ENCODE measurements around the gene OGDH.
A peak's percentile ranks its signal among the peaks of the same experiment; 100 is the strongest.

Gene OGDH

DNA sequence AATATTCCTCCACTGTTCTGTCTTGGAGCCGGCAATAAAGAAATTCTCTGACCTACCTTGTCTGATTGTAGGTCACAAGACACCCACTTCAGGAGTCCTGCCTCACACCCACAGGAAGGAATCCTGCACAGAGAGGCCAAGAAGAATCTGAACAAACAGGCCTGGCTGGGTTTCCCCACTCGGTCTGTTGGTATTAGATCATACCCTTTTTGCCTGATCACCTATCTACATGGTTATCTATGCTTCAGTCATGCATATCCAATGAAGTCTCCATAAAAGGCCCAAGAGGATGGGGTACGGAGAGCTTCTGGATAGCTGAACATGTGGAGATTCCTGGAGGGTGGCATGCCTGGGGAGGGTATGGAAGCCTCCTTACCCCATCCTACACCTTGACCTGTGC, 12.3 kb downstream of the OGDH start:
- no peak for ATAC-seq

DNA sequence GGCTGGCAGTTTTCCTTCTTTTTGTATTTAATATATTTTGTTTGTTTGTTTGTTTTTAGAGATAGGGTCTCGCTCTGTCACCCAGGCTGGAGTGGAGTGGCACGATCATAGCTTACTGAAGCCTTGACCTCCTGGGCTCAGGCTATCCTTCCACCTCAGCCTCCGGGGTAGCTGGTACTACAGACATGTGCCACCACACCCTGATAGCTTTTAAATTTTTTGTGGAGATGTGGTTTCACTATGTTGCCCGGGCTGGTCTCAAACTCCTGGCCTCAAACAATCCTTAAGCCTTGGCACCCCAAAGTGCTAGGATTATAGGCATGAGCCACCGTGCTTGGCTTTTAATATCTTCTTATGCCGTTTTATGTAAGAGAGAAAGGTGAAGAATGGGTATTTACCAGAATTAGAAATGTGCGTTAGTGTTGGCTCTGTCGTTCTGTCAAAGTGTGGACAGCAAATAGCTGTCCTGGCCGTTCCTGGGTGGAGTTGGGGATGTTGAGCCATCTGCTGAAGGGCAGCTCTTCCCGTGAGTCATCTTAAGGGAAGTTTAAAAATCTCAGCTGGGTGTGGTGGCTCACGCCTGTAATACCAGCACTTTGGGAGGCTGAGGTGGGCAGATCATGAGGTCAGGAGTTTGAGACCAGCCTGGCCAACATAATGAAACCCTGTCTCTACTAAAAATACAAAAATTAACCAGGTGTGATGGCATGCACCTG, 14.8 kb downstream of the OGDH start:
- ATAC-seq = no peak

DNA sequence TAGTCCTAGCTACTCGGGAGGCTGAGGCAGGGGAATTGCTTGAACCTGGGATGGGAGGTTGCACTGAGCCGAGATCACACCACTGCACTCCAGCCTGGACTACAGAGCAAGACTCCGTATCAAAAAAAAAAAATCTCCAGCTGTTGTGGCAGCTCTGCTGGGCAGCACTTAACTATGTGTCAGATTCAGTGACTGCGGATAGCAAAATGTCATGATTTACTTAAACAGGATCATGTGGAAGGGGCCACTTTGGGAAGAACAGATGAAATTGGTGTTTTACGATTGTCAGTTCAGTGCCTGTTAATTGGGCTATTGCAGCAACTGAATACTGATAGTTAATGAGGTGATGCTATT, 15.3 kb downstream of the OGDH start:
- ATAC-seq = no peak

DNA sequence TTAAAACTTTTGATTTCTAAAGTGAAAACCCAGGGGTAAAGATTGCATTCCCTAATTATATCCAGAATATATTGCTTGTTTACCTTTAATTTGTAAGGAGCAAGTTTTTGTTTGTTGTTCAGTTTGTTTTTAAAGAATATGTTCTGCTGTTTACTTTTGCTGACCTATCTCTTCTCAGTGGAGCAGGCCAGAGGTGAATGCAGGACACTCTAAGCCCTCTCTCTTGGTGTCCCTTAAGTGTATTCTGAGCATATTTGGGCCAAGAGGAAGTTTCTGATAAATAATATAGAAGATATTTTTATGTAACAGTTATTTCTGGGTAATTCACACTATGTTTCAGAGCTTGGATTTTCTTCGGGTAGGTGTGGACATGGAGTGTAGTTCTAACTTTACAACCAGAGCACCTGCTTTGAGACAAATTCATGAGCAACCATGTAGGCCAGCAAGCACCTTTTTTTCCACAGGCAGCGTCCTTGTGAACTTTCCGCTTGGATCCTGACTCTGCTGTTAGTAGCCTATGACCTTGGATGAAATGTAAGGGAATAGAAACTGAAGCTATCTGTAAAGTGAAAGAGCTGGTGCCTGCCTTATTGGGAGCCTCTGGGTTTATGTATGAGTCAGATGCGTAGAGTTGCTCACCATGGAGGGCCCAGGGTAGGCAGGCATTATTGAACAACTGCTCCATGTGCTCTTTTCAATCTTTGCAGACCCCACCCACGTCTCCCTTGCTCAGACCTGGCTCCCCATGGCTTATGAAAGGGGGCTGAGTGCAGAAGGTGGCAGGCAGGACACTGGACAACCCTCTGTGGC, 16.1 kb downstream of the OGDH start:
- ATAC-seq = peak; percentile 89 to 91

DNA sequence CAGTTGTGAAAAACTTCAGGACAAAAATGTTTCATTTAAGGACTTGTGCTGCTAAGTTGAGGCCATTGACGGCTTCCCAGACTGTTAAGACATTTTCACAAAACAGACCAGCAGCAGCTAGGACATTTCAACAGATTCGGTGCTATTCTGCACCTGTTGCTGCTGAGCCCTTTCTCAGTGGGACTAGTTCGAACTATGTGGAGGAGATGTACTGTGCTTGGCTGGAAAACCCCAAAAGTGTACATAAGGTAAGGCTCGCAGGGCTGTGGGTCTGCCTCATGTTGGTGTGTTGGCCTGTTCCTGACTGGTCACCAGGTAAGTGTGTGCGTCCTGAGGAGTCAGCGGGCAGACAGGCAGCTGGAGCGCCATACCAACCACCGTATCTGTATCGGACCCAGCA, 17.9 kb downstream of the OGDH start:
- ATAC-seq = no peak

DNA sequence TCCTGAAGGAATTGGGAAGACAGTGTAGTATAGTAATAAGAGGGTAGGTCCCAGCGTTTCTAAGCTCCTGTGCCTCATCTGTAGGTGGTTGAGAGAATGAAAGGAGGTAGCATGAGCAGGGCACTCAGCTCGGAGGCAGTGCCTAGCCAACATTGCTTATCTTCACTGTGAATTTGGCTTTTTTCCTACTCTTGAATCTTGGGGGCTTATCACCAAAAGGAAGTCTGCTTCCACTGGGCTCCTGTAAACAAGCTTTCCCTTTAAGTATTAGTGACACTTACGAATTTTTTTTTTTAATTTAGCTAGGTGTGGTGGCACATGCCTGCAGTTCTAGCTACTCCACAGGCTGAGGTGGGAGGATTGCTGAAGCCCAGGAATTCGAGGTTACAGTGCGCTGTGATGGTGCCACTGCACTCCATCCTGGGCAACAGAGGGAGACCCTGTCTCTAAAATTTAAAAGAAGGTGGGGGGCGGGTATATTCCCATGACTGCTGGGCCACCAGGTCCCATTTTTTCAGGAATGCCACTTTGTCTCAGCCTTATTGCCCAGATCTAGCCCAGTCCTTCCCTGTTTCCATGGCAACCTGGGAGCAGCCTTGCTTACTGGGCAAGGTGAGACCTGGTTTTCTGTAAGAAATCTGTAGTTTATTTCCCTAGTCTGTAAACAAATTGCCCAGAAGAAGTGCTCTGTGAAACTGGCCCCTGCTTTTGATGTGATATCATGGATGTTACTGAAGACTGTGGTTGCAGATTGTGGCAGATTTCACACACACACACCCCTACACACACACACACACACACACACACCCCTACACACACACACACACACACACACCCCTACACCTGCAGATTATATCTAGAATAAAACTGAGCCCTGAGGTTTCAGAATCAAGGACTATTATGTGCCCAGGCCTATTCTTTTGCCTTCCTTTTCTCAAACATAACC, 19.4 kb downstream of the OGDH start:
- ATAC-seq = no peak

DNA sequence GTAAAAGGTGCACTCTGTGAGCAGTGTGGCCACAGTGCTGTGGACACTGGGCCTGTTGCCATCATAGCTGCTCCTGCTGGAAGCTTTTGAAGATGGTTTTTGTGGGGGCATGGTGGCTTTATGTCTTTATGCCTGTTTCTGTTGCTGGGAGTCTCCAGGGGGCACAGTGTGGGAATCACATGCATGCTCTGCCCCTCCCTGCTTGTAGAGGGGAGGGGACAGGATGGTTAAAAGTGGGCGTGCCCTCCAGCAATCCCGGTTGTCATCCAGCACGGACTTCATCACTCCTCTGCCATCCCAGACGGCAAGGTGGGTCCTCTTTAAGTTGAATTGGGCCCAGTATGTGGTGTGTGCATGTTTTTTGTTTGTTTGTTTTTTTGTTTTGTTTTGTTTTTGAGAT, 20.2 kb downstream of the OGDH start:
- no peak for ATAC-seq

DNA sequence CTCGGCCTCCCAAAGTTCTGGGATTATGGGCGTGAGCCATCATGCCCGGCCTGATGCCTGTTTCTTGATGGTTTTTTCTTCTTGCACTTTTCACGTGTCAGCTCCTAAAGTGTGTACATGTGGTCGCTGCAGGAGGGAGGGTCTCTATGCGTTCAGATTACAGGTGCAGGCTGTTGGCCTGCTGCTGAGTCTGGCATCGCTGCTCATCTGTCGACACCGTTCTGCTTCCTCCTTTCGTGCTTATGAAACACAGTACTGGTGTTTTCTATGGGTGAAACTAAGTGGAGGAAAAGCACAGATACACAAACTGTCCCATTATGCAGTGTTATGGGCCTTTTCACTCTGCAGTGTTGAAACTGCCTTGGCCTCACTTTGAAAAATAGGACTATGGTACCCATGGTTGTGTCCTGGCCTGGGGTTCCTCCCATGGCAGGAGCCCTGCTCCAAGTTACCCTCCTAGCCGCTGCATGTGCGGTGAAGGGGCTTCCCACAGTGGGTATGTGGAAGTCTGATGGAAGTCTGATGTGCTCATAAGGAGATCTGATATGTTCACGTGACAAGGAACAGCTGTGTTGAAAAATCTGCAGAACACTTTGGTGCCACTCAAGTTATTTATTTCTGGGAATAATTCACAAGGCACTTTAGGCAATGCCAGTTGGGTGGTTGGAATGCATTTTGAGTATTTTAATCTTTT, 23.5 kb downstream of the OGDH start:
- no peak for ATAC-seq

DNA sequence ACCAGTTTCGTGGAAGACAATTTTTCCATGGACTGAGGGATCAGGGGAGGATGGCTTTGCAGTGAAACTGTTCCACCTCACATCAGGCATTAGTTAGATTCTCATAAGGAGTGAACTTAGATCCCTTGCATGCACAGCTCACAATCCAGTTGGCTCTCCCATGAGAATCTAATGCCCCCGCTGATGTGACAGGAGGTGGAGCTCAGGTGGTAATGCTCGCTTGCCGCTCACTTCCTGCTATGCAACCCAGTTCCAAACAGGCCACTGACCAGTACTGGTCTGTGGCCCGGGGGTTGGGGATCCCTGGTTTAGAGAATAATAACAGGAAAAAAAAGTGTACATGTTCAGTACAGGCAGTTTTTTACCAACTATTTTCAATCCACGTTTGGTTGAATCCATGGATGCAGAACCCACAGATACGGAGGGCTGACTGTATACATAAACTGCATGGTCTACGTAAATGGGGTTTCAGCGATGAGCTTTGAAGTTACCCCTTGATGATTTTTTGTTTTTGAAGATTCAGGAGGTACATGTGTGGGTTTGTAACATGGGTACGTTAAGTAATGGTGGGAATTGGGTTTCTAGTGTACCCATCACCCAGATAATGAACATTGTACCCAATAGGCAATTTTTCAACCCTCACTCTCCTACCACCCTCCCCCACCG, 24.5 kb downstream of the OGDH start:
- ATAC-seq = no peak

DNA sequence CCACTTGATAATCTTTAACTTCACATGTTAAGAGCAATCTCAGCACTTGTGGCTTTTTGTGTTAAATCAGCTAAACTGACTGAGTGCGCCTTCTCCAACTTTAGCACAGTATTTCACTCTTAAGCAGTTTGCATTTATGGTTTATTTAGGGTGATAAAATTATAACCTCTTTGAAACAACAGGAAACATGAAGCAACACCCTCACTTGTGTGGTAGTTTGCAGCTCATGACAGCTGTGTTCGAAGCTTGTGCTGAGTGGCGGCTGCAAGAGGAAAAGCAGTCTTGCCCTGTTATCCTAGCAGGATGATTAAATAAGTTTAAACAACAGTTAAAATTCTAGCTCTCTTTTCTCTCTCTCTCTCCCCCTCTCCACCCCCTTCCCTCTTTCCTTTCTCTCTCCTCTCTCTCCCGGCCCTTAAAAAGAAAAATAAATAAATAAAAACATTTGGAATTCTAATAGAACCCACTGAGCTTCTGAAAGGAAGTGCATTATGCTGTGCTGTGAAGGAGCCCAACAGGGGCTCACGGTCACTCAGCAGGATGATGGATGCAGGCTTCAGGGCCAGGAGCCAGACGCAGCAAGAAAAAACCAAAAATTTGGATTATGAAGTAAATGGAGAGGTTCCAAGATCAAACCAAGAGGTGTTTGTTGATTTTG, 25.2 kb downstream of the OGDH start:
- peak; percentile 2 to 5 for ATAC-seq

DNA sequence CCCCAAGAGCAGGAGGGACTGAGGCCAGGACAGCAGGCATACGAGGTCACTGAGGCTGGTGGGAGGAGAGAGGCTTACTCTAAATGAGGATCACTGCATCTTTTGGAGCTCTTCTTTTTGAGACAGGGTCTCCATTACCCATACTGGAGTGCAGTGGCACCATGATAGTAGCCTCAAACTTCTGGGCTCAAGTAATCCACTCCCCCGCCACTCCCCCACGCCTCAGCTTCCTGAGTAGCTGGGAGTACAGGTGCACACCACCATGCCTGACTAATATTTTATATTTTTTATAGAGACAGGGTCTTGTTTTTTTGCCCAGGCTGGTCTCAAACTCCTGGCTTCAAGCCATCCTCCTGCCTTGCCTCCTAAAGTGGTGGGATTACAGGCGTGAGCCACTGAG, 25.8 kb downstream of the OGDH start:
- no peak for ATAC-seq

DNA sequence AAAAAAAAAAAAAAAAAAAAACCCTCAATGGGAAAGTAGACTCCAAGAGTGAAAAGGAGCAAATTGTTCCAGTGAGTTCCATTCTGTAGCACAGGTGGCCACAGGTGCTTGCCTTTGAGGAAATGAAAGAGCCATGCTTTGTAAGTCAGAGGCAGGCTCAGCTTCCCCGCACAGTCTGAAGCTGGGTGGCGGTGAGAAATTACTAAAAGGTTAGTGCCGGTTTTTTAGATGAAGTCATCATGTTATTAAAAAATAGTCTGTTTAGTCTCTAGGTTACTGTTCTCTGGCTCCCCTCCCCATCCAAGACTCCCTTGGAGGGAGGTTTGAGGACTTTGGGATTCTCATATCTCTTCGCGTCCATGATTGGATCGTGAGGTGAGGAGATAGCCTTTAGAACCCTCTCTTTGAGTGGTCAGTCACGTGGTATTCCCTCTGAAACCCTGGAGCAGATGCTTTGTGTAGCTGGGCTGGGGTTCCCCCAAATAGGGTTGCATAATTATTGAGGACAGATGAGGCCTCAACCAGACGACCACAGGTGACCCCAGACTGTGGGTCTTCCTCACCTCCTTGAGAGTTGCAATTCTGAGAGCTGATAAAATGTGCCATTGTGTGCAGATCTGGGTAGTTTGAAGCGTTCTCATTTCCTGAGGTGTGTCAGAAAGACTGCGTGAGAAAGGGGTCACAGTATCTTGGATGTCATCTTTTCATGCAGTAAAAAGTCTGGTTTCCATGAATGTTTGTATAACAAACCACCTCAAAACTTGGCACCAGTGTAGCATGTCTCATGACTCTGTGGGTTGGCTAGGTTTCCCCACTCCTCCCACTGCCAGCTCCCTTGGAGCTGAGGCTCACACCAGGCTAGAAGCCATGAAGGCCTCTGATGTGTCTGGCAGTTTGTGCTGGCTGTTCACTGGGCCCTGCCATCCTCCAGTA, 27.1 kb downstream of the OGDH start:
- peak; percentile 50 to 54 for ATAC-seq

DNA sequence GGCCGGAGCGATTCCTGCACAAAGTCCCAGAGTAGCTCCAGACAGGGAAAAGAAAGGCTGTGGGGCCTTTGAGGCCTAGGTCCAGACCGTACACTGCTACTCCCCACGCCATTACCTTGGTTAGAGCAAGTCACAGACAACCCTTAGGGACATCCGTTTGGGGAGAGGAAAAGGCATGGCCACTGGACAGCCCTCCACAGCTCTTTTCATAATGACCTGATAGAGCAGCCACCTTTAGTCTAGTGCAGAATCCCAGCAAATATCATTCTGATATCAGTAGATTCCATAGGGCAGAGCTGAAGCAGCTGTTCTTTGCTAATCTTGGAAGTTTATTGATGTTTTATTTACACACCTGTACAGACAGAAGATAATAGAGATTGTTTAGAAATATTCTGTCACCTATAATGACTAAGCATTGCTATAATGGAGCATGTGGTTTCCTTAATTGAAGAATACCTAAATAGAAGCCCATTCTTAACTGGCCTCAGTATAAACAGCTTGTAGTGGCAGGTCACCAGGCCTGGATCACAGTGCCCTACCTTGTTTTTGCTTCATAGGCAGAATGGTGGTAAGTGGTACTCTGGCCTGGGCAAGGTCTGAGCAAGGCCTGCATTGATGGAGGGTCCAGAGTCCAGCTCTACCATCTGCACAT, 27.9 kb downstream of the OGDH start:
- no peak for ATAC-seq

DNA sequence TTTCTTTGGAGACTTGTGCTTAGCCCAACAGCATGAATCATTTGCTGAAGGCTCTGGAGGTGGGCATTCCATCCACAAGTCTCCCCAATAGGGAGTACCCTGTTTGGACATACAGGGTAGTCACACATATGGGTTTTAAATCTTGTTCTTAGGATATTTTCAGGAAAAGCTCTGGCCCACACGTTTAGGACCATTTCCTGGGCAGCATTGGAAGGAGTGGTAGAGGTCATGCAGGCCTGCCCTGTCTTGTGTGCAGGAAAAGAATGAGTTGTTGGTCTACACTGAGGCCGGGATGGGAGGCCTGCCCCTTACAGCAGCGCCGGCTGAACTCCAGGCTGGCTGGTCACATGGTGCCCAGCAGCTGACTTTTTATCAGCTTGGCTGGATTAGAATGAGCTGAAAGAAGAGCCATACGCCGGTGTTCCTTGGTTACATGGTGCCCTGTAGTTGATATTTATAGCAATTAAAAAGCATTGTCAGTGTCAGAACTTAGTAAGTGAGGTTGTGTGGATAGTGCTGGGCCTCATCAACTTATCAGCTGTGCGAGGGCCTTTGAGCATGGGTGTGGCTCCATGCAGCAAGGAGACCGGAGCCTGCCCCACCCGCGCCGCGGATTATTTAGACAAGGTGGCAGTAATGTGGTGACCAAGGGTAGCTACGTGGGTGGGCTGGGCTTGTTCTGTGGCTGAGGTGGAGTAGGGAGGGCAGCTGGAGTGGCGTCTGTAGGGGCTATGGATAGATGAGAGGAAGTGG, 28.6 kb downstream of the OGDH start:
- no peak for ATAC-seq

DNA sequence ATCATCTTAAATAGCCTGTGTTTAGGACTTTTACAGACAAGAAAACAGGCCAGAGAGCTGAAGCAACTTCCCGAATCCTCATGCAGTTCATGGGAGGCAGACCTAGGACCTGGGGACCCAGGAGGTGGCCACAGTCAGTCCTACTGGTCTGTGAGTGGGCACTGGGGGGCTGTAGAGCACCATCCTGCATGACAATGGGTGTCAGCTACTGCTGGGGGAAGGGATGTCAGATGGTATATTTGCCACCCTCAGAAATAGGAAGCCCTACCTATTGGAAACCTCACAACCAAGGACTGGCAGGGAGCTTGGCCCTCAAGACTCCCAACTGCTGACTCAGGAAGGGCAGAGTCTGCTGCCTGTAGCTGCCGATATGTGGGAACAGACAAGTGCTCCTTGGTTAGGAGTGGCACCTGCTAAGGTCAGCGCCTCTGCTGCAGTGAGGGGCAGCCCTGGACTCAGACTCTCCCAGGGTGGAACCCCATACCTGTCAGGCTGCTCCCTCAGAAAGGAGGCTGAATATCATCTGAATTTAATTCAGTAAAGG, 29.7 kb downstream of the OGDH start:
- no peak for ATAC-seq

DNA sequence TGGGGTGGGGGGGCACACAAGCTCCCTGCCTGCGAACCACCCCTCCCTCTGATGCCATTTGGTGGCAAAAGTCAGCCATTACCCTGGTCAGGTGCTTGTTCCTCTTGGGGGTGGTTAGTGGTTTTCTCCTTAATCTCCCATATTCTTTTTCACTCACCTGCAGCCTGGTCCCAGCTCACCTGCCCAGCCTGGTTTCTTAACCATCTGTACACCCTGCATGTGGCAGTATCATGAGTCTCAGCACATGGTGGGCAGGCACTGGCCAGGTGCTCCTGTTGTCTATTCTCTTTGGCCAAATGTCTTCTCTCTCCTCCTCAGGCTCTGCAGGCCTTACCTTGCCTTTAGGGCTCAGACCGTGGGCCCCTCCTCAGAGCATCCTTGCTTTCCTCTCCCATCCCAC, 30.5 kb downstream of the OGDH start:
- no peak for ATAC-seq

DNA sequence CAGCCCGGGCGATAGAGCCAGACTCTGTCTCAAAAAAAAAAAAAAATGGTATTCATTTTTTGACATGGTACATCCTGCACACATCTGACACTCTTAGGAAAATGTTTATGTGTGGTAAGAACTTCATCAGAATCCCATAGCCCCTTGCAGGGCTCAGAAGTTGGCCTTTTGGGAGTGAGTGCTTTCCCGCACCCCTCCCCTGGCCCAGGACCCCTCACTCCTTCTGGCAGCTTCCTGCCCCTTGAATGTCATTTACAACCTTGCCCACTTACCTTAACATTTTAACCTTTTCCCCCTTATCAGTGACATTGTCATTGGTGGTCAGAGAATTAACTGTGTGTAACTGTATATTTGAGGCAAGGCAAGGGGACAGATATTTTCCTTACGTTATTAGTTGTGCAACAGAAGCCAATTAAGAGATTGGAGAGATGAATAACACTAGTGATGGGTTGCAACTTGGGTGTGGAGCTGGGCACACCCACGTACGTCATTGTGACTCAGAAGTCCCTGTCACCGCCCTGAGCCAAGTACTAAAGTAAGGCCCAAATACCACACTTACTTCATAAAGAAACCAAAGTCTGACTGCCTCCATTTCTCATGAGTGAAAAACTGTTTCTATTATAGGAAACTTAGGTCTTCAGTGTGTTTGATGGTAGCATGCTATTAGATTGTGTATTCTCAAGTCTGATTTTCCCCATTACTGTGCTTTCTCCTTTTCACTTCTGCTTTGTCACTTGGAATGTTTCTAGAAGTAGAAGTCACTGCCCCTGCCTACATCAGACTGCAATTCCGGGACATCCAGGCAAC, 31.6 kb downstream of the OGDH start:
- peak; percentile 77 to 80 for ATAC-seq

All from activated CD4-positive, CD25-positive, alpha-beta regulatory T cell treated with anti-CD3 and anti-CD28 coated beads, Interleukin-2, amount 50 U/mL, for 24 hours (primary cell).